ENCODE results near the gene STMP1. TPM values are rescaled to one million over a fixed set of nuclear protein-coding genes. Genes with fewer than 3 reads are reported as not detected.

Gene STMP1
- polyA plus RNA-seq, 1 donor (not counting 4 experiments of a cell fraction or from before 2014, with no cell fraction given) = 30.5 TPM

GRCh38 chr7:135685306-135686084, 23.2 kb downstream of the STMP1 start:
- Histone ChIP-seq H3K9ac (ENCODE audit: control insufficient read depth, extremely low read depth, insufficient read depth, low read length) (no peak overlapping the region), H3K4me1 (ENCODE audit: control insufficient read depth, extremely low read depth, insufficient read depth, low read length) (peaks cover 32% of the 10 kb centered on the region), H4K20me1 (ENCODE audit: control insufficient read depth, extremely low read depth, insufficient read depth, low read length) (no peaks in the 10 kb centered on the region), H3K9me1 (ENCODE audit: control insufficient read depth, extremely low read depth, insufficient read depth, low read length) (no peaks in the 10 kb centered on the region), H3K4me3 (ENCODE audit: control insufficient read depth in 2 of 3, extremely low read depth in 1 of 3, insufficient read depth in 2 of 3, low read depth in 1 of 3, low read length in 3 of 3) (no peak overlapping the region), H3K4me2 (ENCODE audit: control insufficient read depth, extremely low read depth, insufficient read depth, low read depth, low read length) (no peak overlapping the region), H3K9me3 (ENCODE audit: control insufficient read depth, low read depth, low read length) (no peaks in the 10 kb centered on the region), H3K27ac (ENCODE audit: control insufficient read depth, insufficient read depth, low read length) (no peak overlapping the region), H3K36me3 (ENCODE audit: control insufficient read depth in 2 of 2, extremely low read depth in 1 of 2, insufficient read depth in 2 of 2, low read length in 2 of 2) (peaks cover 6 to 7% of the 10 kb centered on the region in 2 experiments), H2AFZ (ENCODE audit: control insufficient read depth, low read length) (no peak overlapping the region), H3K27me3 (ENCODE audit: control insufficient read depth, extremely low read depth, insufficient read depth, low read length) (no peaks in the 10 kb centered on the region), H3K79me2 (ENCODE audit: control insufficient read depth, insufficient read depth, low read length) (peaks cover 1% of the 10 kb centered on the region)
- FAIRE-seq (no peak), DNase-seq (ENCODE audit: low read depth, low spot score) (no peak)
- dilution Hi-C loops (cut with MboI; ENCODE audit: extremely low pct_ligation_motif_present, low sequenced_read_pairs) = no loop called here
- TF ChIP-seq, protein P1, sequence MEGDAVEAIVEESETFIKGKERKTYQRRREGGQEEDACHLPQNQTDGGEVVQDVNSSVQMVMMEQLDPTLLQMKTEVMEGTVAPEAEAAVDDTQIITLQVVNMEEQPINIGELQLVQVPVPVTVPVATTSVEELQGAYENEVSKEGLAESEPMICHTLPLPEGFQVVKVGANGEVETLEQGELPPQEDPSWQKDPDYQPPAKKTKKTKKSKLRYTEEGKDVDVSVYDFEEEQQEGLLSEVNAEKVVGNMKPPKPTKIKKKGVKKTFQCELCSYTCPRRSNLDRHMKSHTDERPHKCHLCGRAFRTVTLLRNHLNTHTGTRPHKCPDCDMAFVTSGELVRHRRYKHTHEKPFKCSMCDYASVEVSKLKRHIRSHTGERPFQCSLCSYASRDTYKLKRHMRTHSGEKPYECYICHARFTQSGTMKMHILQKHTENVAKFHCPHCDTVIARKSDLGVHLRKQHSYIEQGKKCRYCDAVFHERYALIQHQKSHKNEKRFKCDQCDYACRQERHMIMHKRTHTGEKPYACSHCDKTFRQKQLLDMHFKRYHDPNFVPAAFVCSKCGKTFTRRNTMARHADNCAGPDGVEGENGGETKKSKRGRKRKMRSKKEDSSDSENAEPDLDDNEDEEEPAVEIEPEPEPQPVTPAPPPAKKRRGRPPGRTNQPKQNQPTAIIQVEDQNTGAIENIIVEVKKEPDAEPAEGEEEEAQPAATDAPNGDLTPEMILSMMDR (optimal IDR thresholded peaks at IDR 0.05 in 1 of 3, IDR thresholded peaks at IDR 0.05 in 1 of 3, conservative IDR thresholded peaks at IDR 0.05 in 1 of 3; ENCODE audit: extremely low read depth in 1 of 3, insufficient read depth in 2 of 3, low read length in 3 of 3) = no peak
- no peak for TF ChIP-seq EZH2 (IDR thresholded peaks at IDR 0.05; ENCODE audit: low read length)

- peaks cover 5 to 6% of the 10 kb centered on the region in 2 experiments for H3K36me3 ChIP-seq (ENCODE audit: control insufficient read depth in 2 of 2, extremely low read depth in 1 of 2, insufficient read depth in 2 of 2, low read length in 2 of 2)
- FAIRE-seq = no peak
Observed at GRCh38 chr7:135687466-135687865, 25.2 kb downstream of the STMP1 start.

More at GRCh38 chr7:135687466-135687865, 25.2 kb downstream of the STMP1 start:
- no peaks in the 10 kb centered on the region for H3K9me1 ChIP-seq (ENCODE audit: control insufficient read depth, extremely low read depth, insufficient read depth, low read length)
- no peak overlapping the region for H2AFZ ChIP-seq (ENCODE audit: control insufficient read depth, low read length)
- no peak overlapping the region for H3K4me3 ChIP-seq (ENCODE audit: control insufficient read depth in 2 of 3, extremely low read depth in 1 of 3, insufficient read depth in 2 of 3, low read depth in 1 of 3, low read length in 3 of 3)
- dilution Hi-C loops (cut with MboI; ENCODE audit: extremely low pct_ligation_motif_present, low sequenced_read_pairs) = no loop called here
- no peak overlapping the region for H3K9ac ChIP-seq (ENCODE audit: control insufficient read depth, extremely low read depth, insufficient read depth, low read length)
- DNase-seq (ENCODE audit: low read depth, low spot score) = no peak
- H3K27ac ChIP-seq (ENCODE audit: control insufficient read depth, insufficient read depth, low read length) = no peak overlapping the region
- peaks cover 1% of the 10 kb centered on the region for H3K79me2 ChIP-seq (ENCODE audit: control insufficient read depth, insufficient read depth, low read length)
- H4K20me1 ChIP-seq (ENCODE audit: control insufficient read depth, extremely low read depth, insufficient read depth, low read length) = no peaks in the 10 kb centered on the region
- H3K4me2 ChIP-seq (ENCODE audit: control insufficient read depth, extremely low read depth, insufficient read depth, low read depth, low read length) = no peak overlapping the region
- no peaks in the 10 kb centered on the region for H3K9me3 ChIP-seq (ENCODE audit: control insufficient read depth, low read depth, low read length)
- no peak for TF ChIP-seq EZH2 (IDR thresholded peaks at IDR 0.05; ENCODE audit: low read length)
- TF ChIP-seq, protein P1 (optimal IDR thresholded peaks at IDR 0.05 in 1 of 3, IDR thresholded peaks at IDR 0.05 in 1 of 3, conservative IDR thresholded peaks at IDR 0.05 in 1 of 3; ENCODE audit: extremely low read depth in 1 of 3, insufficient read depth in 2 of 3, low read length in 3 of 3) = no peak
- H3K27me3 ChIP-seq (ENCODE audit: control insufficient read depth, extremely low read depth, insufficient read depth, low read length) = no peaks in the 10 kb centered on the region
- H3K4me1 ChIP-seq (ENCODE audit: control insufficient read depth, extremely low read depth, insufficient read depth, low read length) = peaks cover 34% of the 10 kb centered on the region

Measured in keratinocyte (primary cell).